ENCODE measurements around the gene UBE2O. TPM values are rescaled to one million over a fixed set of nuclear protein-coding genes. Genes with fewer than 3 reads are reported as not detected.

The UBE2O gene
- total and polyA plus RNA-seq, 2 donors (not counting 3 experiments of a cell fraction or from before 2014, with no cell fraction given), result 13.9 to 34.1 TPM

DNA sequence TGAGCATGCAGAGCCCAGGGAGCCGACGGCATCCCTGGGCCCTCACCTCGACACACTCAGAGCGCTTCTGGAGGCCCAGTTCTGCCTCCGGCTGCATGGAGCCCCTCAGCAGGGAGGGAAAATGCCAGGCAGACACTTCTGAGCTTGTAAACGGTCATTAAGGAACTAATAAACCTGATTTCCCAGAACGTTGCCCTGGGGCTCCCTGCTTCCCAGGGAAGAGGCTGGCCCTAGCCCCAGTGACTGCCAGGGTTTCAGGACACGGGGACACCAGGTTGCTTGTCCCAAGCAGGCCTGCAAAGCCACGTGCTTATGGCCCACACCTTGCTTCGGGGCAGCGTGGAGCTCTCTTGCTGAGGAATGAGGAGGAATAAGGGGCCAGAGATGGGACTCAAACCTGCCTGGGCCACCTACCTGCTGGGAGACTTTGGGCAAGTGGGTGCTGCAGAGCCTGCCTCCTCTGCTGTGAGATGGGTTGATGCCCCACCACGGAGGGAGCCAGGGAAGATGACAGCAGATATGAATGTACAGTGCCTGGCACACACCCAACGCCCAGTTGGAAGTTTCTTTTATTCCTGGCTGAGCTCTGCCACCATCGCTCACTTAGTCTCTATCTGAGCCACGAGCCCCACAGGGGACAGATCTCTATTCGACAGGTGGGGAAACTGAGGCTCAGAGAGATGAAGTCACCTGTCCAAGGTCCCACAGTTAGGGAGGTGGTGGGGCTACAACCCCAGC, 42.9 kb upstream of the UBE2O start:
- no peak overlapping the region for H3K27ac ChIP-seq (ENCODE audit: insufficient read depth, low read depth, low read length)
- no peak overlapping the region for H3K9ac ChIP-seq (replicated peaks; ENCODE audit: extremely low read depth, insufficient read depth, low read length)
- H2AFZ ChIP-seq (ENCODE audit: low read depth, low read length), result no peak overlapping the region
- DNase-seq (ENCODE audit: low read depth, low spot score), result no peak
- peaks cover 53% of the 10 kb centered on the region for H3K4me1 ChIP-seq (ENCODE audit: control insufficient read depth, extremely low read depth, insufficient read depth, low read length)
- no peaks in the 10 kb centered on the region for H3K27me3 ChIP-seq (ENCODE audit: control insufficient read depth in 2 of 2, insufficient read depth in 2 of 2, low read length in 2 of 2)
- intact Hi-C loops (cut with micrococcal nuclease) (no loop called here), dilution Hi-C loops (cut with MboI; ENCODE audit: extremely low pct_ligation_motif_present, low sequenced_read_pairs) (no loop called here)
- H3K79me2 ChIP-seq (ENCODE audit: control insufficient read depth, insufficient read depth, low read length), result peaks cover 19% of the 10 kb centered on the region
- H3K4me2 ChIP-seq (ENCODE audit: insufficient read depth, low read length), result no peak overlapping the region
- H4K20me1 ChIP-seq (replicated peaks; ENCODE audit: control insufficient read depth, extremely low read depth, insufficient read depth, low read length), result no peaks in the 10 kb centered on the region
- TF ChIP-seq, protein P1, sequence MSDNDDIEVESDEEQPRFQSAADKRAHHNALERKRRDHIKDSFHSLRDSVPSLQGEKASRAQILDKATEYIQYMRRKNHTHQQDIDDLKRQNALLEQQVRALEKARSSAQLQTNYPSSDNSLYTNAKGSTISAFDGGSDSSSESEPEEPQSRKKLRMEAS (IDR thresholded peaks at IDR 0.05; ENCODE audit: insufficient read depth, insufficient read length), result no peak
- no peak for TF ChIP-seq MYC (IDR thresholded peaks at IDR 0.05; ENCODE audit: low read depth, low read length)
- no peak for TF ChIP-seq POLR2A (IDR thresholded peaks at IDR 0.05; ENCODE audit: low read depth, low read length)
- TF ChIP-seq, protein P2, sequence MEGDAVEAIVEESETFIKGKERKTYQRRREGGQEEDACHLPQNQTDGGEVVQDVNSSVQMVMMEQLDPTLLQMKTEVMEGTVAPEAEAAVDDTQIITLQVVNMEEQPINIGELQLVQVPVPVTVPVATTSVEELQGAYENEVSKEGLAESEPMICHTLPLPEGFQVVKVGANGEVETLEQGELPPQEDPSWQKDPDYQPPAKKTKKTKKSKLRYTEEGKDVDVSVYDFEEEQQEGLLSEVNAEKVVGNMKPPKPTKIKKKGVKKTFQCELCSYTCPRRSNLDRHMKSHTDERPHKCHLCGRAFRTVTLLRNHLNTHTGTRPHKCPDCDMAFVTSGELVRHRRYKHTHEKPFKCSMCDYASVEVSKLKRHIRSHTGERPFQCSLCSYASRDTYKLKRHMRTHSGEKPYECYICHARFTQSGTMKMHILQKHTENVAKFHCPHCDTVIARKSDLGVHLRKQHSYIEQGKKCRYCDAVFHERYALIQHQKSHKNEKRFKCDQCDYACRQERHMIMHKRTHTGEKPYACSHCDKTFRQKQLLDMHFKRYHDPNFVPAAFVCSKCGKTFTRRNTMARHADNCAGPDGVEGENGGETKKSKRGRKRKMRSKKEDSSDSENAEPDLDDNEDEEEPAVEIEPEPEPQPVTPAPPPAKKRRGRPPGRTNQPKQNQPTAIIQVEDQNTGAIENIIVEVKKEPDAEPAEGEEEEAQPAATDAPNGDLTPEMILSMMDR (IDR thresholded peaks at IDR 0.05; ENCODE audit: extremely low read depth in 1 of 2, insufficient read depth in 1 of 2, low read depth in 1 of 2, low read length in 2 of 2), result no peak
- TF ChIP-seq GATA2 (IDR thresholded peaks at IDR 0.05; ENCODE audit: insufficient read depth, insufficient read length, low read depth, low read length), result no peak
- no peak for TF ChIP-seq EZH2 (IDR thresholded peaks at IDR 0.05; ENCODE audit: borderline replicate concordance, low read depth, low read length, severe bottlenecking)
- TF ChIP-seq FOS (IDR thresholded peaks at IDR 0.05; ENCODE audit: borderline replicate concordance, insufficient read depth, low read length), result no peak
- no TSS peak for BruUV-seq (replicated peaks)
- H3K4me3 ChIP-seq (replicated peaks in 1 of 3; ENCODE audit: insufficient read depth in 1 of 3, low read depth in 1 of 3, low read length in 3 of 3), result no peak overlapping the region
- H3K36me3 ChIP-seq (ENCODE audit: control insufficient read depth in 2 of 2, extremely low read depth in 1 of 2, insufficient read depth in 2 of 2, low read length in 2 of 2), result no peaks in the 10 kb centered on the region
- ChIA-PET POLR2A (no interaction called here), CTCF (no interaction called here)
- no peak for FAIRE-seq
- no peaks in the 10 kb centered on the region for H3K9me3 ChIP-seq (replicated peaks; ENCODE audit: control insufficient read depth, insufficient read depth, low read length)
- H3K9me1 ChIP-seq (replicated peaks; ENCODE audit: control insufficient read depth, extremely low read depth, insufficient read depth, low read length), result no peaks in the 10 kb centered on the region
